A549 (cell line): ENCODE data around the gene TCF12. TPM values are rescaled to one million over a fixed set of nuclear protein-coding genes. Genes with fewer than 3 reads are reported as not detected.

ENCODE experiments used
- ATAC-seq, 2 experiments: fragments of 200-7000 bp in 1 of 2; fragments of >200 bp in 1 of 2; cut with Nextera tagmentation in 1 of 2; cut with Tn5 transposase in 1 of 2; 3 replicates each; pipeline versions ENCODE4 v1.8.0 to v1.9.1; 2018 to 2020; ENCODE audit warnings: mild to moderate bottlenecking in 1 of 2, moderate library complexity in 1 of 2
- CTCF ChIA-PET: fragments of 300-600 bp; sonication (Branson Sonifier 250); formaldehyde crosslinking; extraction: SDS; loops from one replicate; lab custom pipeline; 2021; ENCODE audit warnings: antibody characterized with exemption, inconsistent platforms; lab: Yijun Ruan, JAX
- POLR2A ChIA-PET: fragments of 350-600 bp; formaldehyde crosslinking; extraction: SDS; loops from one replicate; lab custom pipeline; 2021; ENCODE audit warnings: antibody characterized with exemption, inconsistent platforms; lab: Yijun Ruan, JAX
- DNase-seq, 2 experiments: peaks; one replicate each; pipeline versions ENCODE4 v3.0.0 to v3.0.0-alpha.2; 2011 to 2016; ENCODE audit warnings: low read depth in 1 of 2, low spot score in 1 of 2
- FAIRE-seq: peaks from 2 replicates; lab custom pipeline; 2011; peaks lifted over from hg19 to GRCh38; lab: Jason Lieb, UNC
- H3K27ac ChIP-seq, 2 experiments: fragments of >200 bp; sonication (Bioruptor Twin); formaldehyde crosslinking; 3 replicates each; pipeline ENCODE4 v1.5.1; 2016 to 2017
- H3K4me1 ChIP-seq: fragments of >200 bp; sonication (Bioruptor Twin); formaldehyde crosslinking; 3 replicates; pipeline ENCODE4 v1.6.1; 2016
- H3K4me2 ChIP-seq: fragments of >200 bp; sonication (Bioruptor Twin); formaldehyde crosslinking; 3 replicates; pipeline ENCODE4 v1.6.1; 2016
- H3K4me3 ChIP-seq: fragments of >200 bp; sonication (Bioruptor Twin); formaldehyde crosslinking; 3 replicates; pipeline ENCODE4 v1.5.1; 2016
- H3K9me3 ChIP-seq: fragments of >200 bp; sonication (Bioruptor Twin); formaldehyde crosslinking; 3 replicates; pipeline ENCODE4 v1.6.1; 2016
- BHLHE40 ChIP-seq: IDR thresholded peaks from 2 replicates; pipeline ENCODE4 v1.6.1; 2012; ENCODE audit warnings: low read depth, low read length, inconsistent platforms
- CEBPB ChIP-seq, 2 experiments: fragments of >200 bp in 1 of 2; sonication (Bioruptor Twin) in 1 of 2; formaldehyde crosslinking in 1 of 2; IDR thresholded peaks; 2 replicates each; pipeline ENCODE4 v1.6.1; 2012 to 2016
- CHD2 ChIP-seq: fragments of 150-350 bp; IDR thresholded peaks from 2 replicates; pipeline ENCODE4 v1.6.1; 2014; ENCODE audit warnings: low read length; ENCODE audit not compliant: partially characterized antibody
- EHF ChIP-seq: fragments of 250-450 bp; sonication (Bioruptor Pico); IDR thresholded peaks from 2 replicates; pipeline ENCODE4 v1.5.0; 2020; ENCODE audit warnings: mild to moderate bottlenecking
- ESRRA ChIP-seq: fragments of 150-350 bp; IDR thresholded peaks from 2 replicates; pipeline ENCODE4 v1.6.1; 2014; ENCODE audit warnings: mild to moderate bottlenecking, low read length, borderline replicate concordance
- FOSB ChIP-seq: fragments of 250-450 bp; sonication (Bioruptor Pico); IDR thresholded peaks from 2 replicates; pipeline ENCODE4 v1.5.0; 2020; ENCODE audit warnings: mild to moderate bottlenecking, moderate library complexity
- HDAC2 ChIP-seq: fragments of 200-600 bp; sonication (generic); IDR thresholded peaks from 2 replicates; pipeline ENCODE4 v1.6.1; 2016
- HEYL ChIP-seq: fragments of 250-450 bp; sonication (Bioruptor Pico); IDR thresholded peaks from 2 replicates; pipeline ENCODE4 v1.8.0; 2021; ENCODE audit warnings: mild to moderate bottlenecking, moderate library complexity
- HOXB13 ChIP-seq: fragments of 250-450 bp; sonication (Bioruptor Pico); IDR thresholded peaks from 2 replicates; pipeline ENCODE4 v1.5.0; 2020; ENCODE audit warnings: low read depth, mild to moderate bottlenecking, moderate library complexity
- HOXB5 ChIP-seq: fragments of 250-450 bp; sonication (Bioruptor Pico); IDR thresholded peaks from 2 replicates; pipeline ENCODE4 v1.5.0; 2020; ENCODE audit warnings: mild to moderate bottlenecking, moderate library complexity
- JUN ChIP-seq, 2 experiments: fragments of >200 bp; sonication (Bioruptor Twin); formaldehyde crosslinking; IDR thresholded peaks; 2 replicates in 1 of 2; 3 replicates in 1 of 2; pipeline ENCODE4 v1.6.1; 2016 to 2017
- KDM5A ChIP-seq: fragments of 200-600 bp; sonication (generic); IDR thresholded peaks from 2 replicates; pipeline ENCODE4 v1.6.1; 2016; ENCODE audit warnings: antibody characterized with exemption, mild to moderate bottlenecking
- MAZ ChIP-seq: fragments of 150-350 bp; IDR thresholded peaks from 2 replicates; pipeline ENCODE4 v1.6.1; 2014; ENCODE audit warnings: antibody characterized with exemption, low read depth, low read length, borderline replicate concordance
- MYC ChIP-seq: IDR thresholded peaks from 2 replicates; pipeline ENCODE4 v1.6.1; 2012; ENCODE audit warnings: mild to moderate bottlenecking, inconsistent platforms, low read length, improper control_type of control experiment, borderline replicate concordance
- NPAS2 ChIP-seq: fragments of 250-450 bp; sonication (Bioruptor Pico); IDR thresholded peaks from 2 replicates; pipeline ENCODE4 v1.8.0; 2022; ENCODE audit warnings: mild to moderate bottlenecking, moderate library complexity, borderline replicate concordance
- POLR2A ChIP-seq: IDR thresholded peaks from 2 replicates; pipeline ENCODE4 v1.6.1; 2012; ENCODE audit warnings: mild to moderate bottlenecking, low read length
- RAD21 ChIP-seq, 2 experiments: fragments of >200 bp in 1 of 2; sonication (Bioruptor Twin) in 1 of 2; formaldehyde crosslinking in 1 of 2; IDR thresholded peaks in 1 of 2; conservative IDR thresholded peaks in 1 of 2; 2 replicates in 1 of 2; 3 replicates in 1 of 2; pipeline ENCODE4 v1.6.1; 2012 to 2018; ENCODE audit warnings: inconsistent platforms in 1 of 2
- RARB ChIP-seq: fragments of 250-450 bp; sonication (Bioruptor Pico); IDR thresholded peaks from 2 replicates; pipeline ENCODE4 v1.8.0; 2021; ENCODE audit warnings: mild to moderate bottlenecking, moderate library complexity
- RFX5 ChIP-seq: fragments of 450-650 bp; IDR thresholded peaks from 2 replicates; pipeline ENCODE4 v1.7.1; 2014; ENCODE audit warnings: antibody characterized with exemption, mild to moderate bottlenecking, moderate library complexity
- TP53 ChIP-seq: fragments of 250-450 bp; sonication (Bioruptor Pico); IDR thresholded peaks from 2 replicates; pipeline ENCODE4 v1.5.0; 2021; ENCODE audit warnings: mild to moderate bottlenecking, moderate library complexity
- ZC3H11A ChIP-seq: fragments of 450-650 bp; IDR thresholded peaks from 2 replicates; pipeline ENCODE4 v1.6.1; 2014; ENCODE audit warnings: antibody characterized with exemption, mild to moderate bottlenecking
- ZFP36 ChIP-seq: fragments of 450-650 bp; IDR thresholded peaks from 2 replicates; pipeline ENCODE4 v1.6.1; 2014; ENCODE audit warnings: borderline replicate concordance; ENCODE audit not compliant: partially characterized antibody
- WGBS: methylation state at CpG from one replicate; pipeline ENCODE4 v1.1.6; 2017; ENCODE audit errors: missing lambda C conversion rate; 5-methylcytosine and 5-hydroxymethylcytosine counted together
- polyA plus RNA-seq, 4 experiments: library from polyadenylated mRNA; depleted of rRNA in 3 of 4; stranded (reverse); fragments of >200 nt; fragmentation: RNase III in 1 of 4; extraction: RNeasy Plus Mini Kit Qiagen cat#74134 plus additional on column Dnase treatment in 1 of 4; gene quantifications; 2 replicates in 3 of 4; 3 replicates in 1 of 4; pipeline ENCODE4 v1.2.3, GENCODE V29; 2011 to 2017
- TF ChIP-seq, protein P1 (sequence below): fragments of >200 bp; sonication (Bioruptor Twin); formaldehyde crosslinking; IDR thresholded peaks from 2 replicates; pipeline ENCODE4 v1.6.1; 2016
- TF ChIP-seq, protein P2 (sequence below): fragments of 200-600 bp; sonication (generic); IDR thresholded peaks from 2 replicates; pipeline ENCODE4 v1.6.1; 2016; ENCODE audit warnings: antibody characterized with exemption, mild to moderate bottlenecking, moderate library complexity
- TF ChIP-seq, protein P3 (sequence below): IDR thresholded peaks from 2 replicates; pipeline ENCODE4 v1.6.1; 2012
- TF ChIP-seq, protein P4 (sequence below): IDR thresholded peaks from 2 replicates; pipeline ENCODE4 v1.6.1; 2012; ENCODE audit warnings: low read depth, borderline replicate concordance

The TCF12 gene
- polyA plus RNA-seq, 2 of the 4 experiments (the other 2 are of a cell fraction), result 36.3 to 121 TPM

DNA sequence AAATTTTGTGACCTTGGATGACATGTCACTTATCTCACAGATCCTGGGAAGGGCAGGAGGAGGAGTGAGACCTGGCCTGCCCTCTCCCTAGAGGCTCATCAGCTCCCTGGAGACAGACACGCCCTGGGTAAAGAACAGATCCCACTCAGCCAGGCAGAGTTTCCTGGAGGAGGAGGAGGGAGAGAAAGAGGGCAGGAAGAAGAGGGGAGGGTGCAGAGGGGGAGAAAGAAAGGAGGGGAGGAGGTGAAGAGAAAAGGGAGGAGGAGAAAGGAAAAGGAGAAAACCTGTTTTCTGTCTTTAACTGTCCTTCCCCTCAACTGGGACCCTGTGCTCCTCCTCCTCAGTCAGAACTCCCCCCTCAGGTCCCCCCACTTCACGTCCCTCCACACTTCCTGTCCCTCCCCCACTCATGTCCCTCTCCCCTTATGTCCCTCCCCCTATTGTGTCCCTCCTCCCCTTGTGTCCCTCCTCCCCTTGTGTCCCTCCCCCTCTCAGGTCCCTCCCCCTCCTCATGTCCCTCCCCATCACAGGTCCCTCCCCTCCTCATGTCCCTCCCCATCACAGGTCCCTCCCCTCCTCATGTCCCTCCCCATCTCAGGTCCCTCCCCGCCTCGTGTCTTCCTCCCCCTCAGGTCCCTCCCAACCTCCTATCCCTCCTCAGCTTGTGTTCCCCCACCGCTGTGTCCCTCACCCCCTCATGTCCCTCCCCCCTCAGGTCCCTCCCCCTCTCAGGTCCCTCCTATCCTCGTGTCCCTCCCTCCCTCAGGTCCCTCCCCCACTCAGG lies 405.6 kb downstream of the TCF12 start:
- Histone ChIP-seq H3K4me3 (peak overlapping the region; percentile 32), H3K9me3 (no peaks in the 10 kb centered on the region), H3K4me1 (peaks cover 31% of the 10 kb centered on the region), H3K4me2 (peak overlapping the region; percentile 75), H3K27ac (peak overlapping the region; percentile 91 to 95)
- CTCF ChIA-PET, result interaction anchor here (0.8 to 3.9 kb wide), 7 partner anchors 14 to 203 kb away, joined by 3 to 29 read pairs (median 4); no protein-coding TSS in a partner anchor
- WGBS, result 3% methylated on average over 2 of the region's 6 CpGs
- TF ChIP-seq, protein P1, sequence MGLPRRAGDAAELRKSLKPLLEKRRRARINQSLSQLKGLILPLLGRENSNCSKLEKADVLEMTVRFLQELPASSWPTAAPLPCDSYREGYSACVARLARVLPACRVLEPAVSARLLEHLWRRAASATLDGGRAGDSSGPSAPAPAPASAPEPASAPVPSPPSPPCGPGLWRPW, result no peak
- TF ChIP-seq ESRRA, result peak; percentile 40; the same call in 1 of the 2 replicates
- peak; percentile 45 to 47; a peak in 1 of 5 replicates for TF ChIP-seq JUN (IDR thresholded peaks at IDR 0.05)
- TF ChIP-seq HOXB5 (CRISPR knock-in tag), result 0 out of 2 replicates have a peak, but pooled peaks have one; percentile 31
- ATAC-seq (peak; percentile 85 to 94), DNase-seq (peak; percentile 96 to 98), FAIRE-seq (no peak)
- POLR2A ChIA-PET, result interaction anchor here (1.1 to 1.5 kb wide), 3 partner anchors 18 to 406 kb away, joined by 4 to 9 read pairs (median 7); no protein-coding TSS in a partner anchor

DNA sequence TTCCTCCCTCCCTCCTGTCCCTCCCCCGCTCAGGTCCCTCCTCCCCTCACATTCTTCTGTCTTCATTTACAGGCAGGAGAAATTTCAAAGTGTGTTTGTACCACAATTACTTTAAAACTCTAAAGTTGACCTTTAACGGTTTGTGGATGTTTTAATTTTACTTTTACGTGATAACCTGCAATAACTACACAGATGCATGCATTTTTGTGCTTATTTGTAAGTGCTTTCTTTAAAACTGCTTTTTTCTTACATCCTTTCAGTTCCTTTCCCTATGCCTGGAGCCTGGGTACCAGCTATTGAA lies 406.1 kb downstream of the TCF12 start:
- FAIRE-seq, result no peak
- POLR2A ChIA-PET, result no interaction called here
- Histone ChIP-seq H3K4me3 (no peak overlapping the region), H3K4me2 (peak overlapping the region; percentile 75)
- CTCF ChIA-PET, result interaction anchor here (0.8 to 3.9 kb wide), 3 partner anchors 16 to 178 kb away, joined by 3 to 23 read pairs (median 4); no protein-coding TSS in a partner anchor
- no peak for ATAC-seq
- TF ChIP-seq TP53 (CRISPR knock-in tag) (no peak), HDAC2 (no peak), MAZ (0 out of 2 replicates have a peak, but pooled peaks have one; percentile 90), HEYL (CRISPR knock-in tag) (no peak), ZFP36 (no peak), KDM5A (no peak), FOSB (CRISPR knock-in tag) (no peak)
- TF ChIP-seq, all 56 proteins: peak for 1
- Histone ChIP-seq H3K27ac (peak overlapping the region; percentile 91 to 95; a peak in 5 of 6 replicates), H3K9me3 (no peaks in the 10 kb centered on the region), H3K4me1 (peaks cover 31% of the 10 kb centered on the region)
- 9% methylated on average over 3 of the region's 3 CpGs for WGBS
- no peak for DNase-seq

DNA sequence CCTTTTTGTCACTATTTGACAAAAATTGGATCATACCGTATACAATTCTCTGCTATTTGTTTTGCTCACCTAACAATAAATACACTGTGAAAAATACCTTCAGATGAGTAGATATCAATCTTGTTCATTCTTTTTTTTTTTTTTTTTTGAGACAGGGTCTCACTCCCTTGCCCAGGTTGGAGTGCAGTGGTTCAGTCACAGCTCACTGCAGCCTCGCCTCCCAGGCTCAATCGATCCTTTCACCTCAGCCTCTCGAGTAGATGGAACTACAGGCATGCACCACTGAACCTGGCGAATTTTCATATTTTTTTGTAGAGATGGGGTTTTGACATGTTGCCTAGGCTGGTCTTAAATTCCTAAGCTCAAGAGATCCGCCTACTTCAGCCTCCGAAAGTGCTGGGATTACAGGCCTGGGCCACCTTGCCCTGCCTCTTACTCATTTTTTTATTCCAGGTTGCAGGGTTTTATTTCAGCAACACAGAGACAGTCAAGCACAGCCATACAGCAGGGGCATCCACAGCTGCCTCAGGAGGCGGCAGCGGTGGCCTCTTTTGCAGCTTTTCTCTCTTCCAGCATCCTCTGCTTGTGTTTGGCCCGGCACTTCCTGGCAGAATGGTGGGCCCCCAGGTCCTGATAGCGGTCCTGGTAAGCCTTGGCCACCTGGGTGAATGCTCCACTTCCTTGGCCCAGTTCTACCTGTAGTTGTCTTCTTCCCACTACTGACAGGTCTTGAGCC lies 406.7 kb downstream of the TCF12 start:
- peak overlapping the region; percentile 75 for H3K4me2 ChIP-seq
- no peak overlapping the region for H3K4me3 ChIP-seq
- FAIRE-seq (no peak), DNase-seq (no peak), ATAC-seq (no peak)
- peaks cover 31% of the 10 kb centered on the region for H3K4me1 ChIP-seq
- H3K27ac ChIP-seq, result peak overlapping the region; percentile 24 to 95; a peak in 5 of 6 replicates
- CTCF ChIA-PET, result interaction anchor here (0.8 to 3.9 kb wide), 4 partner anchors 15 to 217 kb away, joined by 3 to 23 read pairs (median 4); no protein-coding TSS in a partner anchor
- no peaks in the 10 kb centered on the region for H3K9me3 ChIP-seq
- TF ChIP-seq POLR2A (no peak), CEBPB (IDR thresholded peaks at IDR 0.05) (no peak), MYC (no peak), BHLHE40 (no peak), CHD2 (no peak), RFX5 (no peak), RARB (CRISPR knock-in tag) (no peak), RAD21 (conservative IDR thresholded peaks at IDR 0.05 in 1 of 2, IDR thresholded peaks at IDR 0.05 in 1 of 2) (no peak), HEYL (CRISPR knock-in tag) (no peak), EHF (CRISPR knock-in tag) (no peak), ESRRA (no peak), HOXB13 (CRISPR knock-in tag) (no peak), NPAS2 (CRISPR knock-in tag) (no peak), ZC3H11A (no peak)
- TF ChIP-seq, protein P2, sequence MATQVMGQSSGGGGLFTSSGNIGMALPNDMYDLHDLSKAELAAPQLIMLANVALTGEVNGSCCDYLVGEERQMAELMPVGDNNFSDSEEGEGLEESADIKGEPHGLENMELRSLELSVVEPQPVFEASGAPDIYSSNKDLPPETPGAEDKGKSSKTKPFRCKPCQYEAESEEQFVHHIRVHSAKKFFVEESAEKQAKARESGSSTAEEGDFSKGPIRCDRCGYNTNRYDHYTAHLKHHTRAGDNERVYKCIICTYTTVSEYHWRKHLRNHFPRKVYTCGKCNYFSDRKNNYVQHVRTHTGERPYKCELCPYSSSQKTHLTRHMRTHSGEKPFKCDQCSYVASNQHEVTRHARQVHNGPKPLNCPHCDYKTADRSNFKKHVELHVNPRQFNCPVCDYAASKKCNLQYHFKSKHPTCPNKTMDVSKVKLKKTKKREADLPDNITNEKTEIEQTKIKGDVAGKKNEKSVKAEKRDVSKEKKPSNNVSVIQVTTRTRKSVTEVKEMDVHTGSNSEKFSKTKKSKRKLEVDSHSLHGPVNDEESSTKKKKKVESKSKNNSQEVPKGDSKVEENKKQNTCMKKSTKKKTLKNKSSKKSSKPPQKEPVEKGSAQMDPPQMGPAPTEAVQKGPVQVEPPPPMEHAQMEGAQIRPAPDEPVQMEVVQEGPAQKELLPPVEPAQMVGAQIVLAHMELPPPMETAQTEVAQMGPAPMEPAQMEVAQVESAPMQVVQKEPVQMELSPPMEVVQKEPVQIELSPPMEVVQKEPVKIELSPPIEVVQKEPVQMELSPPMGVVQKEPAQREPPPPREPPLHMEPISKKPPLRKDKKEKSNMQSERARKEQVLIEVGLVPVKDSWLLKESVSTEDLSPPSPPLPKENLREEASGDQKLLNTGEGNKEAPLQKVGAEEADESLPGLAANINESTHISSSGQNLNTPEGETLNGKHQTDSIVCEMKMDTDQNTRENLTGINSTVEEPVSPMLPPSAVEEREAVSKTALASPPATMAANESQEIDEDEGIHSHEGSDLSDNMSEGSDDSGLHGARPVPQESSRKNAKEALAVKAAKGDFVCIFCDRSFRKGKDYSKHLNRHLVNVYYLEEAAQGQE, result no peak
- TF ChIP-seq, protein P3, sequence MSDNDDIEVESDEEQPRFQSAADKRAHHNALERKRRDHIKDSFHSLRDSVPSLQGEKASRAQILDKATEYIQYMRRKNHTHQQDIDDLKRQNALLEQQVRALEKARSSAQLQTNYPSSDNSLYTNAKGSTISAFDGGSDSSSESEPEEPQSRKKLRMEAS, result no peak
- TF ChIP-seq, protein P4, sequence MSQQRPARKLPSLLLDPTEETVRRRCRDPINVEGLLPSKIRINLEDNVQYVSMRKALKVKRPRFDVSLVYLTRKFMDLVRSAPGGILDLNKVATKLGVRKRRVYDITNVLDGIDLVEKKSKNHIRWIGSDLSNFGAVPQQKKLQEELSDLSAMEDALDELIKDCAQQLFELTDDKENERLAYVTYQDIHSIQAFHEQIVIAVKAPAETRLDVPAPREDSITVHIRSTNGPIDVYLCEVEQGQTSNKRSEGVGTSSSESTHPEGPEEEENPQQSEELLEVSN, result no peak
- POLR2A ChIA-PET, result no interaction called here
- WGBS, result 81% methylated on average over 11 of the region's 11 CpGs
